Brain microvascular endothelial cell (primary cell): Measurements from ENCODE around the gene FSTL1.

Experiments used
- DNase-seq: peaks from one replicate; pipeline ENCODE4 v3.0.0-alpha.2; 2020
- H3K27ac ChIP-seq: fragments of 250-450 bp; sonication (Bioruptor Pico); 2 replicates; pipeline ENCODE4 v1.5.1; 2020; ENCODE audit warnings: mild to moderate bottlenecking, moderate library complexity
- H3K27me3 ChIP-seq: fragments of 250-450 bp; sonication (Bioruptor Pico); replicated peaks from 2 replicates; pipeline ENCODE4 v1.5.1; 2020; ENCODE audit warnings: mild to moderate bottlenecking
- H3K36me3 ChIP-seq: fragments of 250-450 bp; sonication (Bioruptor Pico); replicated peaks from 2 replicates; pipeline ENCODE4 v1.5.1; 2020; ENCODE audit warnings: mild to moderate bottlenecking
- H3K4me3 ChIP-seq: 2 replicates; pipeline ENCODE4 v1.5.1; 2011; ENCODE audit warnings: low read depth, mild to moderate bottlenecking, control low read depth, low read length, moderate library complexity
- in situ Hi-C: cut with HindIII; loops from 2 replicates; pipeline ENCODE4 v1.10.0; 2017; ENCODE audit warnings: low sequenced_read_pairs, low pct_ligation_motif_present
- TF ChIP-seq, protein P1 (sequence below): IDR thresholded peaks from 2 replicates; pipeline ENCODE4 v1.5.1; 2011; ENCODE audit warnings: low read depth, mild to moderate bottlenecking, moderate library complexity, low read length, control low read depth, inconsistent platforms; ENCODE audit errors: missing control alignments

The FSTL1 gene

GRCh38 chr3:120410541-120410940 is 40.3 kb downstream of the FSTL1 start:
- Histone ChIP-seq H3K27me3 (no peaks in the 10 kb centered on the region), H3K4me3 (no peak overlapping the region), H3K36me3 (peaks cover 81% of the 10 kb centered on the region), H3K27ac (no peak overlapping the region)
- in situ Hi-C loops, result no loop called here
- no peak for DNase-seq
- TF ChIP-seq, protein P1, sequence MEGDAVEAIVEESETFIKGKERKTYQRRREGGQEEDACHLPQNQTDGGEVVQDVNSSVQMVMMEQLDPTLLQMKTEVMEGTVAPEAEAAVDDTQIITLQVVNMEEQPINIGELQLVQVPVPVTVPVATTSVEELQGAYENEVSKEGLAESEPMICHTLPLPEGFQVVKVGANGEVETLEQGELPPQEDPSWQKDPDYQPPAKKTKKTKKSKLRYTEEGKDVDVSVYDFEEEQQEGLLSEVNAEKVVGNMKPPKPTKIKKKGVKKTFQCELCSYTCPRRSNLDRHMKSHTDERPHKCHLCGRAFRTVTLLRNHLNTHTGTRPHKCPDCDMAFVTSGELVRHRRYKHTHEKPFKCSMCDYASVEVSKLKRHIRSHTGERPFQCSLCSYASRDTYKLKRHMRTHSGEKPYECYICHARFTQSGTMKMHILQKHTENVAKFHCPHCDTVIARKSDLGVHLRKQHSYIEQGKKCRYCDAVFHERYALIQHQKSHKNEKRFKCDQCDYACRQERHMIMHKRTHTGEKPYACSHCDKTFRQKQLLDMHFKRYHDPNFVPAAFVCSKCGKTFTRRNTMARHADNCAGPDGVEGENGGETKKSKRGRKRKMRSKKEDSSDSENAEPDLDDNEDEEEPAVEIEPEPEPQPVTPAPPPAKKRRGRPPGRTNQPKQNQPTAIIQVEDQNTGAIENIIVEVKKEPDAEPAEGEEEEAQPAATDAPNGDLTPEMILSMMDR, result no peak

DNA sequence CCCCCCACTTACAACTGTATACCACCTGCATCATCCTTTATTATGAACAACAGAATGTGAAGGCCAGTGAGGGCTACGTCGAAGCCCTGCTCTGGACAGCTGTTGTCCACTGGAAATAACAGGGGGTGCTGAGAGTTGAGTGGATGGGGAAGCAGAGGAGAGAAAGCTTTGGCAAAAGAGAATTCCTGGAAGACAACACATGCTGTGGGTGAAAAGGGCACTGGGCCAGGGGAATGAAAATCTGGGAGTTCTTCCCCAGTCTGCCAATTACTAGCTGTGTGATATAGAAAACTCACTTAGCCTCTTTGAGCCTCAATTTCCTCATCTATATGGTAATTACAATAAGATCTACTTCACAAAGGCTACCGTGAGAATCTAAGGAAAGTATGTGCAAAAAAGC is 40.7 kb downstream of the FSTL1 start:
- Histone ChIP-seq H3K36me3 (peaks cover 82% of the 10 kb centered on the region), H3K27ac (no peak overlapping the region), H3K4me3 (no peak overlapping the region), H3K27me3 (no peaks in the 10 kb centered on the region)
- DNase-seq, result no peak
- in situ Hi-C loops, result no loop called here
- TF ChIP-seq, protein P1, result no peak

- DNase-seq, result no peak
- Histone ChIP-seq H3K36me3 (peaks cover 95% of the 10 kb centered on the region), H3K4me3 (no peak overlapping the region), H3K27me3 (no peaks in the 10 kb centered on the region), H3K27ac (no peak overlapping the region)
- in situ Hi-C loops, result no loop called here
- TF ChIP-seq, protein P1, result no peak
Measured at GRCh38 chr3:120407508-120408287, 43.1 kb downstream of the FSTL1 start.

- H3K36me3 ChIP-seq, result peaks cover 94% of the 10 kb centered on the region
- peak overlapping the region; percentile 23 for H3K27ac ChIP-seq
- H3K27me3 ChIP-seq, result no peaks in the 10 kb centered on the region
- TF ChIP-seq, protein P1, result no peak
- H3K4me3 ChIP-seq, result no peak overlapping the region
- in situ Hi-C loops, result no loop called here
- peak; percentile 27 for DNase-seq
Measured at GRCh38 chr3:120404876-120405275, 45.9 kb downstream of the FSTL1 start.

GRCh38 chr3:120402257-120402656 is 48.5 kb downstream of the FSTL1 start:
- H3K27me3 ChIP-seq, result no peaks in the 10 kb centered on the region
- no peak overlapping the region for H3K27ac ChIP-seq
- in situ Hi-C loops, result no loop called here
- no peak overlapping the region for H3K4me3 ChIP-seq
- H3K36me3 ChIP-seq, result peaks cover 96% of the 10 kb centered on the region
- TF ChIP-seq, protein P1, result no peak
- no peak for DNase-seq

- H3K4me3 ChIP-seq, result no peak overlapping the region
- H3K27me3 ChIP-seq, result no peaks in the 10 kb centered on the region
- in situ Hi-C loops, result no loop called here
- H3K27ac ChIP-seq, result no peak overlapping the region
- no peak for DNase-seq
- TF ChIP-seq, protein P1, result no peak
- H3K36me3 ChIP-seq, result peaks cover 94% of the 10 kb centered on the region
Measured at GRCh38 chr3:120399372-120399771, 51.4 kb downstream of the FSTL1 start.
